ENCODE measurements around the gene DCDC2B.

GRCh38 chr1:32263744-32264143 lies 54.9 kb downstream of the DCDC2B start:
- no peak for TF ChIP-seq CTCF (IDR thresholded peaks at IDR 0.05 in 2 of 3, conservative IDR thresholded peaks at IDR 0.05 in 1 of 3; ENCODE audit: control insufficient read depth in 2 of 3, extremely low read depth in 1 of 3, insufficient read depth in 1 of 3, low read depth in 3 of 3, low read length in 3 of 3)
- no peak for TF ChIP-seq PBX3 (IDR thresholded peaks at IDR 0.05; ENCODE audit: insufficient replicate concordance, low read depth, low read length)
- no peak for TF ChIP-seq BRCA1 (IDR thresholded peaks at IDR 0.05; ENCODE audit: low read depth, low read length)
- TF ChIP-seq ZNF24 (IDR thresholded peaks at IDR 0.05) = no peak
- no peak for TF ChIP-seq POLR2AphosphoS5 (IDR thresholded peaks at IDR 0.05; ENCODE audit: low read length)
- no peak for TF ChIP-seq NR2F1 (conservative IDR thresholded peaks at IDR 0.05)
- TF ChIP-seq MEF2A (IDR thresholded peaks at IDR 0.05; ENCODE audit: insufficient read depth, low read depth, low read length) = no peak

All from GM12878 (cell line).